Measurements from ENCODE around the gene SLC26A6. TPM values are rescaled to one million over a fixed set of nuclear protein-coding genes. Genes with fewer than 3 reads are reported as not detected.

SLC26A6 gene
- polyA plus RNA-seq, 1 donor from 2014 or later: 23.6 TPM

- Histone ChIP-seq H3F3A (ENCODE audit: insufficient read depth, low read length, poor library complexity, severe bottlenecking) (no peaks in the 10 kb centered on the region), H3K9me2 (ENCODE audit: insufficient read depth, low read length) (no peaks in the 10 kb centered on the region), H3K27ac (ENCODE audit: low read length) (no peak overlapping the region), H4K20me1 (ENCODE audit: insufficient read depth) (peaks cover 9% of the 10 kb centered on the region), H3K79me2 (replicated peaks; ENCODE audit: insufficient read depth, low read length) (peaks cover 11% of the 10 kb centered on the region), H3K4me3 (ENCODE audit: low read length) (no peak overlapping the region), H3K9ac (ENCODE audit: low read length) (no peak overlapping the region), H3K27me3 (ENCODE audit: insufficient read depth, low read depth, low read length) (no peaks in the 10 kb centered on the region), H2AFZ (ENCODE audit: low read depth, low read length) (no peak overlapping the region), H3K36me3 (ENCODE audit: insufficient read depth, low read length) (peaks cover 10% of the 10 kb centered on the region), H3K4me2 (ENCODE audit: low read length) (no peak overlapping the region), H3K9me3 (ENCODE audit: low read length) (no peaks in the 10 kb centered on the region)
- no peak for TF ChIP-seq CTCF (IDR thresholded peaks at IDR 0.05; ENCODE audit: poor library complexity, severe bottlenecking)
- no peak for TF ChIP-seq RAD21 (conservative IDR thresholded peaks at IDR 0.05)
- no peak for TF ChIP-seq MXI1 (conservative IDR thresholded peaks at IDR 0.05; ENCODE audit: poor library complexity, severe bottlenecking)
- TF ChIP-seq EZH2 (IDR thresholded peaks at IDR 0.05; ENCODE audit: borderline replicate concordance, insufficient read depth, low read length, poor library complexity, severe bottlenecking): no peak
- no peak for TF ChIP-seq REST (IDR thresholded peaks at IDR 0.05; ENCODE audit: borderline replicate concordance)
- no peak for TF ChIP-seq POLR2AphosphoS5 (IDR thresholded peaks at IDR 0.05)
- TF ChIP-seq TAF1 (IDR thresholded peaks at IDR 0.05; ENCODE audit: low read depth): no peak
- TF ChIP-seq SMC3 (conservative IDR thresholded peaks at IDR 0.05; ENCODE audit: poor library complexity): no peak
- TF ChIP-seq EP300 (conservative IDR thresholded peaks at IDR 0.05; ENCODE audit: poor library complexity, severe bottlenecking): no peak
These were observed 47.5 kb upstream of the SLC26A6 start for GRCh38 chr3:48682786-48683185.

- Histone ChIP-seq H3K4me3 (ENCODE audit: low read length) (no peak overlapping the region), H3K27ac (ENCODE audit: low read length) (no peak overlapping the region), H2AFZ (ENCODE audit: low read depth, low read length) (no peak overlapping the region), H3K27me3 (ENCODE audit: insufficient read depth, low read depth, low read length) (no peaks in the 10 kb centered on the region), H3K36me3 (ENCODE audit: insufficient read depth, low read length) (peaks cover 14% of the 10 kb centered on the region), H3K9me3 (ENCODE audit: low read length) (no peaks in the 10 kb centered on the region), H3K9me2 (ENCODE audit: insufficient read depth, low read length) (no peaks in the 10 kb centered on the region), H3F3A (ENCODE audit: insufficient read depth, low read length, poor library complexity, severe bottlenecking) (no peaks in the 10 kb centered on the region), H3K79me2 (replicated peaks; ENCODE audit: insufficient read depth, low read length) (peaks cover 11% of the 10 kb centered on the region), H3K4me2 (ENCODE audit: low read length) (no peak overlapping the region), H4K20me1 (ENCODE audit: insufficient read depth) (peaks cover 2% of the 10 kb centered on the region), H3K9ac (ENCODE audit: low read length) (no peak overlapping the region)
- no peak for TF ChIP-seq REST (IDR thresholded peaks at IDR 0.05; ENCODE audit: borderline replicate concordance)
- TF ChIP-seq CTCF (IDR thresholded peaks at IDR 0.05; ENCODE audit: poor library complexity, severe bottlenecking): no peak
- TF ChIP-seq POLR2AphosphoS5 (IDR thresholded peaks at IDR 0.05): no peak
- no peak for TF ChIP-seq SMC3 (conservative IDR thresholded peaks at IDR 0.05; ENCODE audit: poor library complexity)
These were observed 46.8 kb upstream of the SLC26A6 start for GRCh38 chr3:48681974-48682610.
